Astrocyte (in vitro differentiated cells and primary cell): Measurements from ENCODE around the gene ZNF343. TPM values are rescaled to one million over a fixed set of nuclear protein-coding genes. Genes with fewer than 3 reads are reported as not detected.
A peak's percentile ranks its signal among the peaks of the same experiment; 100 is the strongest.

Experiments
- DNase-seq: peaks from one replicate; pipeline ENCODE4 v3.0.0-alpha.2; 2010; ENCODE audit warnings: low read depth
- FAIRE-seq: peaks from 2 replicates; lab custom pipeline; 2011; peaks lifted over from hg19 to GRCh38; lab: Jason Lieb, UNC
- H2AFZ ChIP-seq: 2 replicates; pipeline ENCODE4 v1.6.0; 2012; ENCODE audit warnings: low read depth, low read length, inconsistent platforms
- H3K27ac ChIP-seq: 2 replicates; pipeline ENCODE4 v1.5.1; 2011; ENCODE audit warnings: low read depth, low read length, inconsistent platforms
- H3K27me3 ChIP-seq: 2 replicates; pipeline ENCODE4 v1.6.0; 2011; ENCODE audit warnings: low read length, inconsistent platforms; ENCODE audit not compliant: insufficient read depth
- H3K36me3 ChIP-seq: 2 replicates; pipeline ENCODE4 v1.5.1; 2011; ENCODE audit warnings: low read length, inconsistent platforms; ENCODE audit not compliant: insufficient read depth
- H3K4me1 ChIP-seq: 2 replicates; pipeline ENCODE4 v1.5.1; 2011; ENCODE audit warnings: low read length, inconsistent platforms; ENCODE audit not compliant: insufficient read depth
- H3K4me2 ChIP-seq: 2 replicates; pipeline ENCODE4 v1.6.0; 2012; ENCODE audit warnings: low read length, inconsistent platforms
- H3K4me3 ChIP-seq: 2 replicates; pipeline ENCODE4 v1.5.1; 2011; ENCODE audit warnings: low read depth, mild to moderate bottlenecking, low read length, inconsistent platforms; ENCODE audit not compliant: insufficient read depth
- H3K79me2 ChIP-seq: 2 replicates; pipeline ENCODE4 v1.6.0; 2012; ENCODE audit warnings: mild to moderate bottlenecking, low read length, inconsistent platforms; ENCODE audit not compliant: insufficient read depth
- H3K9ac ChIP-seq: 2 replicates; pipeline ENCODE4 v1.6.0; 2012; ENCODE audit warnings: mild to moderate bottlenecking, low read length, inconsistent platforms
- H3K9me3 ChIP-seq: 2 replicates; pipeline ENCODE4 v1.5.1; 2012; ENCODE audit warnings: low read depth, mild to moderate bottlenecking, low read length, inconsistent platforms; ENCODE audit not compliant: insufficient read depth
- H4K20me1 ChIP-seq: 2 replicates; pipeline ENCODE4 v1.6.0; 2012; ENCODE audit warnings: low read length, inconsistent platforms; ENCODE audit not compliant: insufficient read depth
- H3K27ac Mint-ChIP-seq: one replicate; pipeline ENCODE4 v1.8.0; 2021; ENCODE audit warnings: mild to moderate bottlenecking, mixed read lengths; ENCODE audit not compliant: unreplicated experiment
- H3K27me3 Mint-ChIP-seq: one replicate; pipeline ENCODE4 v1.8.0; 2021; ENCODE audit warnings: low read depth, mixed read lengths; ENCODE audit not compliant: unreplicated experiment
- H3K36me3 Mint-ChIP-seq: one replicate; pipeline ENCODE4 v1.8.0; 2021; ENCODE audit warnings: low read depth, mixed read lengths; ENCODE audit not compliant: unreplicated experiment
- H3K4me1 Mint-ChIP-seq: one replicate; pipeline ENCODE4 v1.8.0; 2021; ENCODE audit warnings: low read depth, mixed read lengths; ENCODE audit not compliant: unreplicated experiment
- H3K4me3 Mint-ChIP-seq: one replicate; pipeline ENCODE4 v1.8.0; 2021; ENCODE audit warnings: mild to moderate bottlenecking, moderate library complexity, mixed read lengths; ENCODE audit not compliant: unreplicated experiment
- H3K9me3 Mint-ChIP-seq: one replicate; pipeline ENCODE4 v1.8.0; 2021; ENCODE audit warnings: mild to moderate bottlenecking, mixed read lengths; ENCODE audit not compliant: unreplicated experiment
- CTCF ChIP-seq: IDR thresholded peaks from 2 replicates; pipeline ENCODE4 v1.5.1; 2011; ENCODE audit warnings: low read depth, mild to moderate bottlenecking, inconsistent platforms, low read length, moderate library complexity; ENCODE audit not compliant: insufficient read depth
- EZH2 ChIP-seq: IDR thresholded peaks from 2 replicates; pipeline ENCODE4 v1.6.1; 2012; ENCODE audit warnings: mild to moderate bottlenecking, low read length, inconsistent platforms; ENCODE audit not compliant: insufficient read depth
- total RNA-seq: library from RNA; stranded (reverse); gene quantifications from 2 replicates; pipeline ENCODE4 v1.2.1, GENCODE V29; 2021

Gene ZNF343
- total RNA-seq, 1 donor from 2014 or later: 9.6 TPM

- Histone ChIP-seq H3K9me3 (no peaks in the 10 kb centered on the region), H2AFZ (no peak overlapping the region), H3K36me3 (peaks cover 34% of the 10 kb centered on the region), H3K4me1 (peaks cover 8% of the 10 kb centered on the region), H4K20me1 (peaks cover 60% of the 10 kb centered on the region), H3K79me2 (peaks cover 66% of the 10 kb centered on the region), H3K4me2 (peak overlapping the region; percentile 89), H3K27me3 (no peaks in the 10 kb centered on the region), H3K27ac (peak overlapping the region; percentile 95), H3K4me3 (peak overlapping the region; percentile 90), H3K9ac (peak overlapping the region; percentile 99)
- H3K36me3 Mint-ChIP-seq: peaks cover 16% of the 10 kb centered on the region
- DNase-seq: no peak
- H3K4me3 Mint-ChIP-seq: peak overlapping the region; percentile 95
- H3K27me3 Mint-ChIP-seq: no peaks in the 10 kb centered on the region
- no peak for FAIRE-seq
- H3K4me1 Mint-ChIP-seq: peaks cover 20% of the 10 kb centered on the region
- no peaks in the 10 kb centered on the region for H3K9me3 Mint-ChIP-seq
- no peak for TF ChIP-seq EZH2
- no peak for TF ChIP-seq CTCF
- H3K27ac Mint-ChIP-seq: peak overlapping the region; percentile 26
These were observed 39.9 kb downstream of the ZNF343 start for GRCh38 chr20:2468581-2469407.

GRCh38 chr20:2467412-2467811 lies 41.3 kb downstream of the ZNF343 start:
- peaks cover 47% of the 10 kb centered on the region for H3K36me3 ChIP-seq

More at GRCh38 chr20:2467412-2467811, 41.3 kb downstream of the ZNF343 start:
- Histone ChIP-seq H4K20me1 (peaks cover 74% of the 10 kb centered on the region), H3K4me1 (peaks cover 8% of the 10 kb centered on the region), H3K9ac (no peak overlapping the region), H3K79me2 (peaks cover 72% of the 10 kb centered on the region), H3K4me3 (no peak overlapping the region), H3K4me2 (peak overlapping the region; percentile 89), H2AFZ (no peak overlapping the region), H3K9me3 (no peaks in the 10 kb centered on the region), H3K27me3 (no peaks in the 10 kb centered on the region), H3K27ac (no peak overlapping the region)
- Mint-ChIP-seq H3K36me3 (peaks cover 26% of the 10 kb centered on the region), H3K9me3 (no peaks in the 10 kb centered on the region), H3K27ac (no peak overlapping the region), H3K27me3 (no peaks in the 10 kb centered on the region), H3K4me3 (peak overlapping the region; percentile 95), H3K4me1 (peaks cover 20% of the 10 kb centered on the region)
- DNase-seq: no peak
- FAIRE-seq: no peak
- TF ChIP-seq CTCF (no peak), EZH2 (no peak)
